Measurements from ENCODE around the gene ARMC6. TPM values are rescaled to one million over a fixed set of nuclear protein-coding genes. Genes with fewer than 3 reads are reported as not detected.
A peak's percentile ranks its signal among the peaks of the same experiment; 100 is the strongest.

ARMC6 gene
- total RNA-seq, 1 donor from 2014 or later = 33.3 TPM

GRCh38 chr19:19034204-19034624, 811 bp downstream of the ARMC6 start:
- Mint-ChIP-seq H3K27me3 (no peaks in the 10 kb centered on the region), H3K36me3 (ENCODE audit: low read depth) (peaks cover 20% of the 10 kb centered on the region), H3K4me1 (peaks cover 34% of the 10 kb centered on the region), H3K4me3 (peak overlapping the region; percentile 88), H3K9me3 (no peaks in the 10 kb centered on the region), H3K27ac (peak overlapping the region; percentile 91)
- TF ChIP-seq CTCF (IDR thresholded peaks at IDR 0.05) = no peak
- ChIA-PET POLR2A (no interaction called here), CTCF (no interaction called here)
- intact Hi-C loops (cut with micrococcal nuclease) = loop anchor here (5.0 kb wide), 1 partner anchor 397 kb away; the partner anchor contains the start of gene KLHL26
- DNase-seq (peak; percentile 42), ATAC-seq (ENCODE audit: low read depth) (peak; percentile 53)

GRCh38 chr19:19039901-19040300, 6.5 kb downstream of the ARMC6 start:
- intact Hi-C loops (cut with micrococcal nuclease) = no loop called here
- Mint-ChIP-seq H3K27me3 (no peaks in the 10 kb centered on the region), H3K4me1 (peaks cover 27% of the 10 kb centered on the region), H3K27ac (peak overlapping the region; percentile 80), H3K4me3 (no peak overlapping the region), H3K9me3 (no peaks in the 10 kb centered on the region), H3K36me3 (ENCODE audit: low read depth) (peaks cover 24% of the 10 kb centered on the region)
- no peak for TF ChIP-seq CTCF (IDR thresholded peaks at IDR 0.05)
- DNase-seq (no peak), ATAC-seq (ENCODE audit: low read depth) (peak; percentile 99)
- ChIA-PET CTCF (no interaction called here), POLR2A (no interaction called here)

GRCh38 chr19:19040417-19040816, 7.0 kb downstream of the ARMC6 start:
- DNase-seq (no peak), ATAC-seq (ENCODE audit: low read depth) (no peak)
- Mint-ChIP-seq H3K27me3 (no peaks in the 10 kb centered on the region), H3K4me1 (peaks cover 26% of the 10 kb centered on the region), H3K36me3 (ENCODE audit: low read depth) (peaks cover 28% of the 10 kb centered on the region), H3K27ac (peak overlapping the region; percentile 80), H3K4me3 (no peak overlapping the region), H3K9me3 (no peaks in the 10 kb centered on the region)
- intact Hi-C loops (cut with micrococcal nuclease) = no loop called here
- no peak for TF ChIP-seq CTCF (IDR thresholded peaks at IDR 0.05)
- CTCF ChIA-PET = no interaction called here
- POLR2A ChIA-PET = no interaction called here

GRCh38 chr19:19042732-19043280, 9.4 kb downstream of the ARMC6 start:
- no peak overlapping the region for H3K27ac Mint-ChIP-seq
- DNase-seq (no peak), ATAC-seq (ENCODE audit: low read depth) (no peak)
- H3K27me3 Mint-ChIP-seq = no peaks in the 10 kb centered on the region
- peaks cover 36% of the 10 kb centered on the region for H3K36me3 Mint-ChIP-seq (ENCODE audit: low read depth)
- intact Hi-C loops (cut with micrococcal nuclease) = no loop called here
- ChIA-PET POLR2A (no interaction called here), CTCF (no interaction called here)
- no peaks in the 10 kb centered on the region for H3K9me3 Mint-ChIP-seq
- no peak for TF ChIP-seq CTCF (IDR thresholded peaks at IDR 0.05)
- peaks cover 20% of the 10 kb centered on the region for H3K4me1 Mint-ChIP-seq
- H3K4me3 Mint-ChIP-seq = no peak overlapping the region

- ATAC-seq (ENCODE audit: low read depth) = no peak
- Mint-ChIP-seq H3K4me1 (peaks cover 20% of the 10 kb centered on the region), H3K9me3 (no peaks in the 10 kb centered on the region), H3K27me3 (no peaks in the 10 kb centered on the region), H3K4me3 (no peak overlapping the region), H3K36me3 (ENCODE audit: low read depth) (peaks cover 39% of the 10 kb centered on the region), H3K27ac (no peak overlapping the region)
- TF ChIP-seq CTCF (IDR thresholded peaks at IDR 0.05) = no peak
- ChIA-PET CTCF (no interaction called here), POLR2A (no interaction called here)
- intact Hi-C loops (cut with micrococcal nuclease) = no loop called here
- no peak for DNase-seq
These were observed 10.1 kb downstream of the ARMC6 start for GRCh38 chr19:19043481-19043880.
